Measurements from ENCODE around the gene ERBB4.

DNA sequence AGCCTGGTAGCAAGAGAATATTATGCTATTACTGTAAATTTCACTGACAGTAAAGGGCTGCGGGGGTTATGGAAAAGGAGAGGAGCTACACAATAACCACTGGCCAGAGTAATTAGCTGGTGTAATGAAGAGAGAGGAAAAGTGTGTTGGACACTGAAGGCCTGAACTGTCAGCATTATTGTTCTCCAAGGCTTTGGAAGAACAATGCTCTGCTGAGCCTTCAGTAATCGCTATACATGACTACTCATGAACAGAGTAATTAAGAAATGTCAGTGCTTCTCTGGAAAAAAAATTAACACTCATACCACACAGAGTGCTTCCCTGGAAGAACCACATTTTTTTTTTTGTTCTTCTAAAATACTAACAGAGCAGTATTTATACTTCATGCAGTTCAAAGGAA is 1050.9 kb downstream of the ERBB4 start:
- TF ChIP-seq, protein P1, sequence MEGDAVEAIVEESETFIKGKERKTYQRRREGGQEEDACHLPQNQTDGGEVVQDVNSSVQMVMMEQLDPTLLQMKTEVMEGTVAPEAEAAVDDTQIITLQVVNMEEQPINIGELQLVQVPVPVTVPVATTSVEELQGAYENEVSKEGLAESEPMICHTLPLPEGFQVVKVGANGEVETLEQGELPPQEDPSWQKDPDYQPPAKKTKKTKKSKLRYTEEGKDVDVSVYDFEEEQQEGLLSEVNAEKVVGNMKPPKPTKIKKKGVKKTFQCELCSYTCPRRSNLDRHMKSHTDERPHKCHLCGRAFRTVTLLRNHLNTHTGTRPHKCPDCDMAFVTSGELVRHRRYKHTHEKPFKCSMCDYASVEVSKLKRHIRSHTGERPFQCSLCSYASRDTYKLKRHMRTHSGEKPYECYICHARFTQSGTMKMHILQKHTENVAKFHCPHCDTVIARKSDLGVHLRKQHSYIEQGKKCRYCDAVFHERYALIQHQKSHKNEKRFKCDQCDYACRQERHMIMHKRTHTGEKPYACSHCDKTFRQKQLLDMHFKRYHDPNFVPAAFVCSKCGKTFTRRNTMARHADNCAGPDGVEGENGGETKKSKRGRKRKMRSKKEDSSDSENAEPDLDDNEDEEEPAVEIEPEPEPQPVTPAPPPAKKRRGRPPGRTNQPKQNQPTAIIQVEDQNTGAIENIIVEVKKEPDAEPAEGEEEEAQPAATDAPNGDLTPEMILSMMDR (IDR thresholded peaks at IDR 0.05): no peak
- no peak for TF ChIP-seq POLR2A (IDR thresholded peaks at IDR 0.05)

Data from uterus (tissue), 2 donors.